IPS-15b (cell line): ENCODE data around the gene RNF150.

Experiments used
- H3K27me3 ChIP-seq: one replicate; pipeline ENCODE4 v1.6.1; 2013; ENCODE audit warnings: low read length; ENCODE audit not compliant: control insufficient read depth, insufficient read depth
- H3K36me3 ChIP-seq: one replicate; pipeline ENCODE4 v1.6.1; 2013; ENCODE audit warnings: low read length; ENCODE audit not compliant: control insufficient read depth, insufficient read depth
- H3K4me1 ChIP-seq: one replicate; pipeline ENCODE4 v1.6.1; 2013; ENCODE audit warnings: mild to moderate bottlenecking, low read length; ENCODE audit not compliant: control insufficient read depth, insufficient read depth
- H3K4me3 ChIP-seq: one replicate; pipeline ENCODE4 v1.5.1; 2013; ENCODE audit warnings: low read depth, low read length
- H3K9ac ChIP-seq: one replicate; pipeline ENCODE4 v1.6.1; 2013; ENCODE audit warnings: low read depth, mild to moderate bottlenecking, low read length
- H3K9me3 ChIP-seq: one replicate; pipeline ENCODE4 v1.6.1; 2013; ENCODE audit warnings: mild to moderate bottlenecking, low read length; ENCODE audit not compliant: control insufficient read depth, insufficient read depth

Gene RNF150

GRCh38 chr4:141016117-141016798 is 117.0 kb downstream of the RNF150 start:
- no peaks in the 10 kb centered on the region for H3K36me3 ChIP-seq
- no peak overlapping the region for H3K9ac ChIP-seq
- no peak overlapping the region for H3K4me3 ChIP-seq
- H3K27me3 ChIP-seq = no peaks in the 10 kb centered on the region
- no peaks in the 10 kb centered on the region for H3K9me3 ChIP-seq
- no peaks in the 10 kb centered on the region for H3K4me1 ChIP-seq

- Histone ChIP-seq H3K27me3 (no peaks in the 10 kb centered on the region), H3K9me3 (no peaks in the 10 kb centered on the region), H3K4me1 (no peaks in the 10 kb centered on the region), H3K36me3 (no peaks in the 10 kb centered on the region), H3K9ac (no peak overlapping the region), H3K4me3 (no peak overlapping the region)
These were observed 119.4 kb downstream of the RNF150 start for GRCh38 chr4:141013899-141014298.

GRCh38 chr4:141011901-141012315 is 121.4 kb downstream of the RNF150 start:
- no peak overlapping the region for H3K9ac ChIP-seq
- no peaks in the 10 kb centered on the region for H3K4me1 ChIP-seq
- no peak overlapping the region for H3K4me3 ChIP-seq
- H3K9me3 ChIP-seq = no peaks in the 10 kb centered on the region
- no peaks in the 10 kb centered on the region for H3K36me3 ChIP-seq
- no peaks in the 10 kb centered on the region for H3K27me3 ChIP-seq

- Histone ChIP-seq H3K27me3 (no peaks in the 10 kb centered on the region), H3K9me3 (no peaks in the 10 kb centered on the region), H3K4me3 (no peak overlapping the region), H3K36me3 (no peaks in the 10 kb centered on the region), H3K4me1 (no peaks in the 10 kb centered on the region), H3K9ac (no peak overlapping the region)
These were observed 123.3 kb downstream of the RNF150 start for GRCh38 chr4:141009931-141010330.

- Histone ChIP-seq H3K4me1 (no peaks in the 10 kb centered on the region), H3K9ac (no peak overlapping the region), H3K4me3 (no peak overlapping the region), H3K9me3 (no peaks in the 10 kb centered on the region), H3K36me3 (no peaks in the 10 kb centered on the region), H3K27me3 (no peaks in the 10 kb centered on the region)
These were observed 124.1 kb downstream of the RNF150 start for GRCh38 chr4:141009129-141009528.

GRCh38 chr4:141006242-141006802 is 126.9 kb downstream of the RNF150 start:
- Histone ChIP-seq H3K36me3 (no peaks in the 10 kb centered on the region), H3K4me1 (no peaks in the 10 kb centered on the region), H3K27me3 (no peaks in the 10 kb centered on the region), H3K9me3 (no peaks in the 10 kb centered on the region), H3K4me3 (no peak overlapping the region), H3K9ac (no peak overlapping the region)

- Histone ChIP-seq H3K4me3 (no peak overlapping the region), H3K9ac (no peak overlapping the region), H3K9me3 (no peaks in the 10 kb centered on the region), H3K4me1 (no peaks in the 10 kb centered on the region), H3K36me3 (no peaks in the 10 kb centered on the region), H3K27me3 (no peaks in the 10 kb centered on the region)
These were observed 128.4 kb downstream of the RNF150 start for GRCh38 chr4:141004823-141005222.

- H3K4me1 ChIP-seq = no peaks in the 10 kb centered on the region
- no peaks in the 10 kb centered on the region for H3K36me3 ChIP-seq
- no peaks in the 10 kb centered on the region for H3K9me3 ChIP-seq
- H3K9ac ChIP-seq = no peak overlapping the region
- no peak overlapping the region for H3K4me3 ChIP-seq
- H3K27me3 ChIP-seq = no peaks in the 10 kb centered on the region
These were observed 130.1 kb downstream of the RNF150 start for GRCh38 chr4:141003193-141003592.

GRCh38 chr4:141002323-141002805 is 130.9 kb downstream of the RNF150 start:
- no peak overlapping the region for H3K4me3 ChIP-seq
- H3K27me3 ChIP-seq = no peaks in the 10 kb centered on the region
- no peak overlapping the region for H3K9ac ChIP-seq
- no peaks in the 10 kb centered on the region for H3K36me3 ChIP-seq
- no peaks in the 10 kb centered on the region for H3K9me3 ChIP-seq
- no peaks in the 10 kb centered on the region for H3K4me1 ChIP-seq

GRCh38 chr4:140996766-140997165 is 136.5 kb downstream of the RNF150 start:
- Histone ChIP-seq H3K4me1 (no peaks in the 10 kb centered on the region), H3K27me3 (no peaks in the 10 kb centered on the region), H3K9me3 (no peaks in the 10 kb centered on the region), H3K9ac (no peak overlapping the region), H3K4me3 (no peak overlapping the region), H3K36me3 (no peaks in the 10 kb centered on the region)

- Histone ChIP-seq H3K36me3 (no peaks in the 10 kb centered on the region), H3K4me1 (no peaks in the 10 kb centered on the region), H3K27me3 (no peaks in the 10 kb centered on the region), H3K9me3 (no peaks in the 10 kb centered on the region), H3K4me3 (no peak overlapping the region), H3K9ac (no peak overlapping the region)
These were observed 138.2 kb downstream of the RNF150 start for GRCh38 chr4:140995058-140995457.

GRCh38 chr4:140994015-140994414 is 139.3 kb downstream of the RNF150 start:
- Histone ChIP-seq H3K36me3 (no peaks in the 10 kb centered on the region), H3K9me3 (no peaks in the 10 kb centered on the region), H3K27me3 (no peaks in the 10 kb centered on the region), H3K9ac (no peak overlapping the region), H3K4me1 (no peaks in the 10 kb centered on the region), H3K4me3 (no peak overlapping the region)
